HepG2 (cell line): ENCODE measurements around the gene BFAR. TPM values are rescaled to one million over a fixed set of nuclear protein-coding genes. Genes with fewer than 3 reads are reported as not detected.

Source experiments
- ATF3 ChIP-seq: sonication (generic); formaldehyde crosslinking; IDR thresholded peaks from 2 replicates; pipeline ENCODE4 v1.4.0; 2020; ENCODE audit warnings: missing genetic modification reagents
- E2F2 ChIP-seq: sonication (generic); formaldehyde crosslinking; IDR thresholded peaks from 2 replicates; pipeline ENCODE4 v1.4.0; 2020; ENCODE audit warnings: missing genetic modification reagents, borderline replicate concordance
- GLI4 ChIP-seq: sonication (generic); formaldehyde crosslinking; IDR thresholded peaks from 2 replicates; pipeline ENCODE4 v1.5.1; 2020; ENCODE audit warnings: missing genetic modification reagents, mild to moderate bottlenecking, moderate library complexity, borderline replicate concordance
- HES4 ChIP-seq: sonication (generic); formaldehyde crosslinking; IDR thresholded peaks from 2 replicates; pipeline ENCODE4 v1.9.0; 2021; ENCODE audit warnings: mild to moderate bottlenecking, missing genetic modification reagents, borderline replicate concordance
- MAFK ChIP-seq, 2 experiments: IDR thresholded peaks in 1 of 2; conservative IDR thresholded peaks in 1 of 2; 2 replicates each; pipeline ENCODE4 v1.6.1; 2011; ENCODE audit warnings: improper control_type of control experiment in 2 of 2, low read length in 2 of 2
- NONO ChIP-seq, 2 experiments: fragments of 450-650 bp in 1 of 2; sonication (generic) in 1 of 2; formaldehyde crosslinking in 1 of 2; IDR thresholded peaks in 1 of 2; conservative IDR thresholded peaks in 1 of 2; 2 replicates each; pipeline versions ENCODE4 v1.6.1 to v1.8.0; 2017 to 2022; ENCODE audit warnings: mild to moderate bottlenecking in 1 of 2, missing genetic modification reagents in 1 of 2, moderate library complexity in 1 of 2
- REL ChIP-seq: sonication (generic); formaldehyde crosslinking; conservative IDR thresholded peaks from 2 replicates; pipeline ENCODE4 v1.8.0; 2022; ENCODE audit warnings: mild to moderate bottlenecking, missing genetic modification reagents, moderate library complexity
- SOX6 ChIP-seq, 2 experiments: fragments of 450-650 bp in 1 of 2; sonication (generic) in 1 of 2; formaldehyde crosslinking in 1 of 2; IDR thresholded peaks; 2 replicates each; pipeline versions ENCODE4 v1.4.0 to v1.6.1; 2017 to 2020; ENCODE audit warnings: antibody characterized with exemption in 1 of 2, mild to moderate bottlenecking in 1 of 2, missing genetic modification reagents in 1 of 2
- TERF1 ChIP-seq: sonication (generic); formaldehyde crosslinking; IDR thresholded peaks from 2 replicates; pipeline ENCODE4 v1.8.0; 2022; ENCODE audit warnings: mild to moderate bottlenecking, missing genetic modification reagents, moderate library complexity
- U2AF2 ChIP-seq: fragments of 200-400 bp; formaldehyde crosslinking; IDR thresholded peaks from 2 replicates; pipeline ENCODE4 v1.6.1; 2017; ENCODE audit warnings: low read depth, mild to moderate bottlenecking, low read length
- ZBTB7A ChIP-seq: sonication (generic); formaldehyde crosslinking; IDR thresholded peaks from 2 replicates; pipeline ENCODE4 v1.8.0; 2022; ENCODE audit warnings: mild to moderate bottlenecking, missing genetic modification reagents
- ZNF142 ChIP-seq: sonication (generic); formaldehyde crosslinking; IDR thresholded peaks from 2 replicates; pipeline ENCODE4 v1.4.0; 2020; ENCODE audit warnings: missing genetic modification reagents
- ZNF350 ChIP-seq: sonication (generic); formaldehyde crosslinking; IDR thresholded peaks from 2 replicates; pipeline ENCODE4 v1.4.0; 2020; ENCODE audit warnings: mild to moderate bottlenecking, low read depth, missing genetic modification reagents, borderline replicate concordance
- ZNF598 ChIP-seq: sonication (generic); formaldehyde crosslinking; IDR thresholded peaks from 2 replicates; pipeline ENCODE4 v1.5.1; 2020; ENCODE audit warnings: mild to moderate bottlenecking, missing genetic modification reagents, borderline replicate concordance
- ZNF672 ChIP-seq: sonication (generic); formaldehyde crosslinking; IDR thresholded peaks from 2 replicates; pipeline ENCODE4 v1.8.1; 2022; ENCODE audit warnings: missing genetic modification reagents
- ZNF891 ChIP-seq: sonication (generic); formaldehyde crosslinking; IDR thresholded peaks from 2 replicates; pipeline ENCODE4 v1.5.0; 2020; ENCODE audit warnings: mild to moderate bottlenecking, missing genetic modification reagents
- polyA plus RNA-seq, 8 experiments: library from polyadenylated mRNA; depleted of rRNA in 3 of 8; stranded (reverse) in 7 of 8; unstranded in 1 of 8; fragments of >200 nt; fragmentation: Illumina TruSeq in 4 of 8; extraction: Trizol in 4 of 8; gene quantifications; 2 replicates each; pipeline versions ENCODE4 v1.2.1 to v1.2.3, GENCODE V29; 2011 to 2016; ENCODE audit warnings: low read depth in 4 of 8, missing spikeins in 1 of 8, mixed read lengths in 1 of 8; ENCODE audit not compliant: insufficient read depth in 1 of 8
- total RNA-seq, 5 experiments: library from RNA; depleted of rRNA; stranded (reverse); fragments of >200 nt; fragmentation: Illumina TruSeq; extraction: Trizol; gene quantifications; 2 replicates each; pipeline ENCODE4 v1.2.3, GENCODE V29; 2016; ENCODE audit warnings: low read depth in 1 of 5

The BFAR gene
- total and polyA plus RNA-seq, 2 of the 13 experiments (the other 11 are each of a cell fraction or from before 2014, with no cell fraction given) = 96.9 to 120 TPM

GRCh38 chr16:14629919-14630619, 2.7 kb upstream of the BFAR start, which contains the start of gene PARN (continued):
- peak; percentile 89 for TF ChIP-seq ZNF142 (CRISPR knock-in tag)
- peak; percentile 91 for TF ChIP-seq GLI4
- no peak for TF ChIP-seq ZNF672 (CRISPR knock-in tag)
- TF ChIP-seq ZNF891 = peak; percentile 92
- TF ChIP-seq ATF3 (CRISPR knock-in tag) = peak; percentile 87
- no peak for TF ChIP-seq U2AF2
- TF ChIP-seq SOX6 (IDR thresholded peaks at IDR 0.05) = no peak
- peak; percentile 78 for TF ChIP-seq SOX6 (CRISPR knock-in tag; IDR thresholded peaks at IDR 0.05)
- TF ChIP-seq ZNF598 (CRISPR knock-in tag) = peak; percentile 93; the same call in 1 of the 2 replicates
- no peak for TF ChIP-seq NONO (IDR thresholded peaks at IDR 0.05)
- TF ChIP-seq NONO (CRISPR knock-in tag; conservative IDR thresholded peaks at IDR 0.05) = peak; percentile 72; the same call in 1 of the 2 replicates
- TF ChIP-seq MAFK (conservative IDR thresholded peaks at IDR 0.05 in 1 of 2, IDR thresholded peaks at IDR 0.05 in 1 of 2; ENCODE audit: low read length in 2 of 2) = 0 out of 4 replicates have a peak, but pooled peaks have one; percentile 7 to 12
- TF ChIP-seq ZBTB7A (CRISPR knock-in tag) = no peak
- TF ChIP-seq REL = 0 out of 2 replicates have a peak, but pooled peaks have one; percentile 78
- peak; percentile 98 for TF ChIP-seq HES4
- peak; percentile 96; the same call in 1 of the 2 replicates for TF ChIP-seq E2F2 (CRISPR knock-in tag)
- TF ChIP-seq TERF1 (CRISPR knock-in tag) = 0 out of 2 replicates have a peak, but pooled peaks have one; percentile 46
- TF ChIP-seq ZNF350 (CRISPR knock-in tag) = peak; percentile 92
